ENCODE data around the gene ERC1.
"Not testable (repeated sequence)": the region's sequence is repeated elsewhere in the genome, so short reads cannot be mapped to it uniquely, and the experiment has no call there.

ERC1 gene

GRCh38 chr12:1138691-1139090 lies 147.7 kb downstream of the ERC1 start:
- no peak for DNase-seq

GRCh38 chr12:1146758-1147157 lies 155.7 kb downstream of the ERC1 start:
- DNase-seq: not testable (repeated sequence)

- DNase-seq: no peak
These were observed 156.8 kb downstream of the ERC1 start for GRCh38 chr12:1147821-1148220.

- DNase-seq: no peak
These were observed 166.0 kb downstream of the ERC1 start for GRCh38 chr12:1157046-1157445.

- no peak for DNase-seq
These were observed 170.2 kb downstream of the ERC1 start for GRCh38 chr12:1161197-1161596.

- no peak for DNase-seq
These were observed 171.2 kb downstream of the ERC1 start for GRCh38 chr12:1162081-1162760.

- no peak for DNase-seq
These were observed 176.8 kb downstream of the ERC1 start for GRCh38 chr12:1167784-1168183.

GRCh38 chr12:1170411-1170810 lies 179.4 kb downstream of the ERC1 start:
- DNase-seq: no peak

- peak; percentile 72 for DNase-seq
These were observed 180.8 kb downstream of the ERC1 start for GRCh38 chr12:1171657-1172408.

GRCh38 chr12:1173781-1174617 lies 183.0 kb downstream of the ERC1 start:
- peak; percentile 18 for DNase-seq

- DNase-seq: no peak
These were observed 183.6 kb downstream of the ERC1 start for GRCh38 chr12:1174659-1175058.

GRCh38 chr12:1176191-1176590 lies 185.2 kb downstream of the ERC1 start:
- no peak for DNase-seq

- DNase-seq: no peak
These were observed 188.1 kb downstream of the ERC1 start for GRCh38 chr12:1179128-1179527.

- no peak for DNase-seq
These were observed 191.0 kb downstream of the ERC1 start for GRCh38 chr12:1182069-1182468.

- no peak for DNase-seq
These were observed 193.4 kb downstream of the ERC1 start for GRCh38 chr12:1184402-1184801.

GRCh38 chr12:1185460-1186182 lies 194.6 kb downstream of the ERC1 start:
- DNase-seq: no peak

GRCh38 chr12:1186298-1186697 lies 195.3 kb downstream of the ERC1 start:
- no peak for DNase-seq

- DNase-seq: no peak
These were observed 197.0 kb downstream of the ERC1 start for GRCh38 chr12:1188016-1188415.

GRCh38 chr12:1189163-1189562 lies 198.1 kb downstream of the ERC1 start:
- DNase-seq: no peak

GRCh38 chr12:1195513-1195912 lies 204.5 kb downstream of the ERC1 start:
- DNase-seq: no peak

GRCh38 chr12:1197264-1198018 lies 206.4 kb downstream of the ERC1 start:
- DNase-seq: no peak

- not testable (repeated sequence) for DNase-seq
These were observed 207.8 kb downstream of the ERC1 start for GRCh38 chr12:1198854-1199253.

Measured in NCI-H1105 (cell line).